GM23338 (cell line): ENCODE results near the gene PALMD. TPM values are rescaled to one million over a fixed set of nuclear protein-coding genes. Genes with fewer than 3 reads are reported as not detected.

ENCODE experiments used
- ATAC-seq: fragments of 200-7000 bp; cut with Tn5 transposase; 3 replicates; pipeline ENCODE4 v1.9.1; 2020
- DNase-seq: peaks from one replicate; pipeline ENCODE4 v3.0.0-alpha.2; 2015; ENCODE audit warnings: low spot score
- H2AFZ ChIP-seq: fragments of 200-600 bp; sonication (generic); 2 replicates; pipeline ENCODE4 v1.8.0; 2016; ENCODE audit warnings: antibody characterized with exemption, mild to moderate bottlenecking, moderate library complexity
- H3F3A ChIP-seq: fragments of 200-600 bp; sonication (generic); replicated peaks from 2 replicates; pipeline ENCODE4 v1.8.0; 2017; ENCODE audit warnings: antibody characterized with exemption, mixed run types, low read depth
- H3K27ac ChIP-seq: fragments of 200-600 bp; sonication (generic); 2 replicates; pipeline ENCODE4 v1.6.1; 2016; ENCODE audit warnings: low read depth
- H3K27me3 ChIP-seq: fragments of 200-600 bp; sonication (generic); 2 replicates; pipeline ENCODE4 v1.8.0; 2016; ENCODE audit warnings: mild to moderate bottlenecking, mixed run types, moderate library complexity; ENCODE audit not compliant: insufficient read depth
- H3K36me3 ChIP-seq: fragments of 200-600 bp; sonication (generic); 2 replicates; pipeline ENCODE4 v1.8.0; 2016; ENCODE audit warnings: mild to moderate bottlenecking; ENCODE audit not compliant: insufficient read depth
- H3K4me1 ChIP-seq: fragments of 200-600 bp; sonication (generic); 2 replicates; pipeline ENCODE4 v1.8.0; 2016; ENCODE audit warnings: mild to moderate bottlenecking, moderate library complexity; ENCODE audit not compliant: insufficient read depth
- H3K4me2 ChIP-seq: fragments of 200-600 bp; sonication (generic); 2 replicates; pipeline ENCODE4 v1.7.1; 2017; ENCODE audit warnings: mixed run types
- H3K4me3 ChIP-seq: fragments of 200-600 bp; sonication (generic); 2 replicates; pipeline ENCODE4 v1.6.1; 2016; ENCODE audit warnings: mixed run types
- H3K79me2 ChIP-seq: fragments of 200-600 bp; sonication (generic); replicated peaks from 2 replicates; pipeline ENCODE4 v1.8.0; 2017; ENCODE audit warnings: mild to moderate bottlenecking; ENCODE audit not compliant: insufficient read depth
- H3K9me2 ChIP-seq: fragments of 200-600 bp; sonication (generic); 2 replicates; pipeline ENCODE4 v1.8.0; 2017; ENCODE audit not compliant: insufficient read depth
- H4K20me1 ChIP-seq: fragments of 200-600 bp; sonication (generic); replicated peaks from 2 replicates; pipeline ENCODE4 v1.8.0; 2017; ENCODE audit warnings: mild to moderate bottlenecking; ENCODE audit not compliant: insufficient read depth
- H3K27ac Mint-ChIP-seq: 2 replicates; pipeline ENCODE4 v1.8.0; 2020; ENCODE audit warnings: inconsistent platforms, mild to moderate bottlenecking, moderate library complexity, mixed read lengths
- H3K27me3 Mint-ChIP-seq: 3 replicates; pipeline ENCODE4 v1.8.0; 2022; ENCODE audit warnings: low read depth, mild to moderate bottlenecking, moderate library complexity, mixed read lengths, inconsistent platforms; ENCODE audit not compliant: insufficient read depth, poor library complexity
- H3K36me3 Mint-ChIP-seq: 3 replicates; pipeline ENCODE4 v1.8.0; 2021; ENCODE audit warnings: low read depth, mild to moderate bottlenecking, inconsistent platforms, moderate library complexity, mixed read lengths
- H3K4me1 Mint-ChIP-seq: 3 replicates; pipeline ENCODE4 v1.8.0; 2020; ENCODE audit warnings: mild to moderate bottlenecking, inconsistent platforms, mixed read lengths
- H3K4me3 Mint-ChIP-seq: 3 replicates; pipeline ENCODE4 v1.8.0; 2021; ENCODE audit warnings: moderate library complexity, mild to moderate bottlenecking, inconsistent platforms, mixed read lengths
- H3K9me3 Mint-ChIP-seq: 3 replicates; pipeline ENCODE4 v1.8.0; 2020; ENCODE audit warnings: moderate library complexity, mild to moderate bottlenecking, inconsistent platforms, mixed read lengths
- CREB1 ChIP-seq: fragments of 250-450 bp; sonication (Bioruptor Pico); IDR thresholded peaks from 2 replicates; pipeline ENCODE4 v1.5.0; 2020; ENCODE audit warnings: low read depth, mild to moderate bottlenecking, moderate library complexity
- EZH2 ChIP-seq: fragments of 200-600 bp; sonication (generic); IDR thresholded peaks from one replicate; pipeline ENCODE4 v1.8.0; 2017; ENCODE audit warnings: antibody characterized with exemption, mild to moderate bottlenecking, low read depth; ENCODE audit not compliant: unreplicated experiment
- EZH2phosphoT487 ChIP-seq: fragments of 200-600 bp; sonication (generic); IDR thresholded peaks from one replicate; pipeline ENCODE4 v1.8.1; 2018; ENCODE audit warnings: antibody characterized with exemption; ENCODE audit not compliant: unreplicated experiment
- JUNB ChIP-seq: IDR thresholded peaks from one replicate; pipeline ENCODE4 v1.6.1; 2016; ENCODE audit warnings: antibody characterized with exemption; ENCODE audit not compliant: unreplicated experiment
- NANOG ChIP-seq: IDR thresholded peaks from 2 replicates; pipeline ENCODE4 v1.6.1; 2016; ENCODE audit warnings: antibody characterized with exemption, borderline replicate concordance
- POLR2AphosphoS5 ChIP-seq: IDR thresholded peaks from 2 replicates; pipeline ENCODE4 v1.6.1; 2016; ENCODE audit warnings: antibody characterized with exemption, low read depth
- STAT1 ChIP-seq: IDR thresholded peaks from one replicate; pipeline ENCODE4 v1.6.1; 2016; ENCODE audit warnings: antibody characterized with exemption; ENCODE audit not compliant: unreplicated experiment
- ZNF114 ChIP-seq: fragments of 250-450 bp; sonication (Bioruptor Pico); IDR thresholded peaks from 2 replicates; pipeline ENCODE4 v1.5.0; 2020; ENCODE audit warnings: mild to moderate bottlenecking, moderate library complexity
- ZNF331 ChIP-seq: fragments of 250-450 bp; sonication (Bioruptor Pico); IDR thresholded peaks from 2 replicates; pipeline ENCODE4 v1.5.0; 2020; ENCODE audit warnings: low read depth, mild to moderate bottlenecking, moderate library complexity
- polyA plus RNA-seq: library from polyadenylated mRNA; unstranded; fragments of >200 nt; fragmentation: Nextera tagmentation; extraction: Ambion mirVana; gene quantifications from 2 replicates; pipeline ENCODE4 v1.2.1, GENCODE V29; 2016
- total RNA-seq: library from RNA; depleted of rRNA; stranded (reverse); fragments of >200 nt; shearing (Covaris generic); gene quantifications from 2 replicates; pipeline ENCODE4 v1.2.3, GENCODE V29; 2014
- TF ChIP-seq, protein P1 (sequence below), 2 experiments: fragments of 200-600 bp in 1 of 2; sonication (generic) in 1 of 2; conservative IDR thresholded peaks; 2 replicates each; pipeline versions ENCODE4 v1.5.1 to v1.6.1; 2016 to 2017; ENCODE audit warnings: antibody characterized with exemption in 2 of 2, low read depth in 2 of 2, mild to moderate bottlenecking in 2 of 2, moderate library complexity in 1 of 2
- TF ChIP-seq, protein P2 (sequence below): fragments of 250-450 bp; sonication (Bioruptor Pico); IDR thresholded peaks from 2 replicates; pipeline ENCODE4 v1.5.0; 2020; ENCODE audit warnings: mild to moderate bottlenecking, moderate library complexity
- TF ChIP-seq, protein P3 (sequence below): IDR thresholded peaks from 2 replicates; pipeline ENCODE4 v1.6.1; 2016; ENCODE audit warnings: antibody characterized with exemption
- TF ChIP-seq, protein P4 (sequence below): IDR thresholded peaks from one replicate; pipeline ENCODE4 v1.6.1; 2018; ENCODE audit warnings: antibody characterized with exemption; ENCODE audit not compliant: unreplicated experiment

PALMD gene
- total and polyA plus RNA-seq, 2 experiments from 2014 or later, result not detected

DNA sequence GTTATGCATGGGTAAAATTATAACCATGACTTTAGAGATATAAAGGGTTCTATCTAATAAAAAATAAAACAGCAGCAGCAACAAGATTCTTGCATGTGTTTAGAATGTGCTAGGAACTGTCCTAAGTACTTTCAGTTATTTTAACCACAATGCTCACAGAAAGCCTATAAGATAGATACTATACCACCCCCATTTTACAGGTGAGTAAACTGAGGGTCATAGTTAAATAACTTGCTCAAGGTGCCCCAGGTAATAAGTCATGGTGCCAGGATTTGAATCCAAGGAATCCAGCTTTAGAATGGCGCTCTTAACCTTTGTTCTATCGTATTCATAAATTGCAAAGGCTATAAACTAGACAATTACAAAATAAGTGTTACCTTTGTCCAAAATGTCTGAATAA is 67.1 kb downstream of the PALMD start:
- Histone ChIP-seq H4K20me1 (no peaks in the 10 kb centered on the region), H2AFZ (no peak overlapping the region), H3K36me3 (no peaks in the 10 kb centered on the region), H3K79me2 (no peaks in the 10 kb centered on the region), H3F3A (no peaks in the 10 kb centered on the region), H3K27ac (no peak overlapping the region), H3K4me3 (no peak overlapping the region), H3K27me3 (no peaks in the 10 kb centered on the region), H3K9me2 (no peaks in the 10 kb centered on the region), H3K4me2 (no peak overlapping the region), H3K4me1 (no peaks in the 10 kb centered on the region)
- Mint-ChIP-seq H3K9me3 (no peaks in the 10 kb centered on the region), H3K4me1 (no peaks in the 10 kb centered on the region), H3K27ac (no peak overlapping the region), H3K36me3 (peaks cover 4% of the 10 kb centered on the region; the same call in 1 of the 3 replicates), H3K27me3 (peaks cover 2% of the 10 kb centered on the region), H3K4me3 (no peak overlapping the region)
- TF ChIP-seq EZH2phosphoT487, result no peak
- no peak for TF ChIP-seq ZNF331
- TF ChIP-seq ZNF114 (CRISPR knock-in tag), result no peak
- TF ChIP-seq, protein P1, sequence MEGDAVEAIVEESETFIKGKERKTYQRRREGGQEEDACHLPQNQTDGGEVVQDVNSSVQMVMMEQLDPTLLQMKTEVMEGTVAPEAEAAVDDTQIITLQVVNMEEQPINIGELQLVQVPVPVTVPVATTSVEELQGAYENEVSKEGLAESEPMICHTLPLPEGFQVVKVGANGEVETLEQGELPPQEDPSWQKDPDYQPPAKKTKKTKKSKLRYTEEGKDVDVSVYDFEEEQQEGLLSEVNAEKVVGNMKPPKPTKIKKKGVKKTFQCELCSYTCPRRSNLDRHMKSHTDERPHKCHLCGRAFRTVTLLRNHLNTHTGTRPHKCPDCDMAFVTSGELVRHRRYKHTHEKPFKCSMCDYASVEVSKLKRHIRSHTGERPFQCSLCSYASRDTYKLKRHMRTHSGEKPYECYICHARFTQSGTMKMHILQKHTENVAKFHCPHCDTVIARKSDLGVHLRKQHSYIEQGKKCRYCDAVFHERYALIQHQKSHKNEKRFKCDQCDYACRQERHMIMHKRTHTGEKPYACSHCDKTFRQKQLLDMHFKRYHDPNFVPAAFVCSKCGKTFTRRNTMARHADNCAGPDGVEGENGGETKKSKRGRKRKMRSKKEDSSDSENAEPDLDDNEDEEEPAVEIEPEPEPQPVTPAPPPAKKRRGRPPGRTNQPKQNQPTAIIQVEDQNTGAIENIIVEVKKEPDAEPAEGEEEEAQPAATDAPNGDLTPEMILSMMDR (conservative IDR thresholded peaks at IDR 0.05; ENCODE audit: low read depth in 2 of 2), result no peak
- no peak for TF ChIP-seq EZH2
- no peak for TF ChIP-seq JUNB
- no peak for TF ChIP-seq STAT1
- TF ChIP-seq, protein P2, sequence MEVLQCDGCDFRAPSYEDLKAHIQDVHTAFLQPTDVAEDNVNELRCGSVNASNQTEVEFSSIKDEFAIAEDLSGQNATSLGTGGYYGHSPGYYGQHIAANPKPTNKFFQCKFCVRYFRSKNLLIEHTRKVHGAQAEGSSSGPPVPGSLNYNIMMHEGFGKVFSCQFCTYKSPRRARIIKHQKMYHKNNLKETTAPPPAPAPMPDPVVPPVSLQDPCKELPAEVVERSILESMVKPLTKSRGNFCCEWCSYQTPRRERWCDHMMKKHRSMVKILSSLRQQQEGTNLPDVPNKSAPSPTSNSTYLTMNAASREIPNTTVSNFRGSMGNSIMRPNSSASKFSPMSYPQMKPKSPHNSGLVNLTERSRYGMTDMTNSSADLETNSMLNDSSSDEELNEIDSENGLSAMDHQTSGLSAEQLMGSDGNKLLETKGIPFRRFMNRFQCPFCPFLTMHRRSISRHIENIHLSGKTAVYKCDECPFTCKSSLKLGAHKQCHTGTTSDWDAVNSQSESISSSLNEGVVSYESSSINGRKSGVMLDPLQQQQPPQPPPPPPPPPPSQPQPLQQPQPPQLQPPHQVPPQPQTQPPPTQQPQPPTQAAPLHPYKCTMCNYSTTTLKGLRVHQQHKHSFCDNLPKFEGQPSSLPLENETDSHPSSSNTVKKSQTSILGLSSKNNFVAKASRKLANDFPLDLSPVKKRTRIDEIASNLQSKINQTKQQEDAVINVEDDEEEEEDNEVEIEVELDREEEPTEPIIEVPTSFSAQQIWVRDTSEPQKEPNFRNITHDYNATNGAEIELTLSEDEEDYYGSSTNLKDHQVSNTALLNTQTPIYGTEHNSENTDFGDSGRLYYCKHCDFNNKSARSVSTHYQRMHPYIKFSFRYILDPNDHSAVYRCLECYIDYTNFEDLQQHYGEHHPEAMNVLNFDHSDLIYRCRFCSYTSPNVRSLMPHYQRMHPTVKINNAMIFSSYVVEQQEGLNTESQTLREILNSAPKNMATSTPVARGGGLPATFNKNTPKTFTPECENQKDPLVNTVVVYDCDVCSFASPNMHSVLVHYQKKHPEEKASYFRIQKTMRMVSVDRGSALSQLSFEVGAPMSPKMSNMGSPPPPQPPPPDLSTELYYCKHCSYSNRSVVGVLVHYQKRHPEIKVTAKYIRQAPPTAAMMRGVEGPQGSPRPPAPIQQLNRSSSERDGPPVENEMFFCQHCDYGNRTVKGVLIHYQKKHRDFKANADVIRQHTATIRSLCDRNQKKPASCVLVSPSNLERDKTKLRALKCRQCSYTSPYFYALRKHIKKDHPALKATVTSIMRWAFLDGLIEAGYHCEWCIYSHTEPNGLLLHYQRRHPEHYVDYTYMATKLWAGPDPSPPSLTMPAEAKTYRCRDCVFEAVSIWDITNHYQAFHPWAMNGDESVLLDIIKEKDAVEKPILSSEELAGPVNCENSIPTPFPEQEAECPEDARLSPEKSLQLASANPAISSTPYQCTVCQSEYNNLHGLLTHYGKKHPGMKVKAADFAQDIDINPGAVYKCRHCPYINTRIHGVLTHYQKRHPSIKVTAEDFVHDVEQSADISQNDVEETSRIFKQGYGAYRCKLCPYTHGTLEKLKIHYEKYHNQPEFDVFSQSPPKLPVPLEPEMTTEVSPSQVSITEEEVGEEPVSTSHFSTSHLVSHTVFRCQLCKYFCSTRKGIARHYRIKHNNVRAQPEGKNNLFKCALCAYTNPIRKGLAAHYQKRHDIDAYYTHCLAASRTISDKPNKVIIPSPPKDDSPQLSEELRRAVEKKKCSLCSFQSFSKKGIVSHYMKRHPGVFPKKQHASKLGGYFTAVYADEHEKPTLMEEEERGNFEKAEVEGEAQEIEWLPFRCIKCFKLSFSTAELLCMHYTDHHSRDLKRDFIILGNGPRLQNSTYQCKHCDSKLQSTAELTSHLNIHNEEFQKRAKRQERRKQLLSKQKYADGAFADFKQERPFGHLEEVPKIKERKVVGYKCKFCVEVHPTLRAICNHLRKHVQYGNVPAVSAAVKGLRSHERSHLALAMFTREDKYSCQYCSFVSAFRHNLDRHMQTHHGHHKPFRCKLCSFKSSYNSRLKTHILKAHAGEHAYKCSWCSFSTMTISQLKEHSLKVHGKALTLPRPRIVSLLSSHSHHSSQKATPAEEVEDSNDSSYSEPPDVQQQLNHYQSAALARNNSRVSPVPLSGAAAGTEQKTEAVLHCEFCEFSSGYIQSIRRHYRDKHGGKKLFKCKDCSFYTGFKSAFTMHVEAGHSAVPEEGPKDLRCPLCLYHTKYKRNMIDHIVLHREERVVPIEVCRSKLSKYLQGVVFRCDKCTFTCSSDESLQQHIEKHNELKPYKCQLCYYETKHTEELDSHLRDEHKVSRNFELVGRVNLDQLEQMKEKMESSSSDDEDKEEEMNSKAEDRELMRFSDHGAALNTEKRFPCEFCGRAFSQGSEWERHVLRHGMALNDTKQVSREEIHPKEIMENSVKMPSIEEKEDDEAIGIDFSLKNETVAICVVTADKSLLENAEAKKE (CRISPR knock-in tag), result no peak
- no peak for TF ChIP-seq CREB1 (CRISPR knock-in tag)
- TF ChIP-seq NANOG, result no peak
- TF ChIP-seq, protein P3, sequence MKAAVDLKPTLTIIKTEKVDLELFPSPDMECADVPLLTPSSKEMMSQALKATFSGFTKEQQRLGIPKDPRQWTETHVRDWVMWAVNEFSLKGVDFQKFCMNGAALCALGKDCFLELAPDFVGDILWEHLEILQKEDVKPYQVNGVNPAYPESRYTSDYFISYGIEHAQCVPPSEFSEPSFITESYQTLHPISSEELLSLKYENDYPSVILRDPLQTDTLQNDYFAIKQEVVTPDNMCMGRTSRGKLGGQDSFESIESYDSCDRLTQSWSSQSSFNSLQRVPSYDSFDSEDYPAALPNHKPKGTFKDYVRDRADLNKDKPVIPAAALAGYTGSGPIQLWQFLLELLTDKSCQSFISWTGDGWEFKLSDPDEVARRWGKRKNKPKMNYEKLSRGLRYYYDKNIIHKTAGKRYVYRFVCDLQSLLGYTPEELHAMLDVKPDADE, result no peak
- TF ChIP-seq, protein P4, sequence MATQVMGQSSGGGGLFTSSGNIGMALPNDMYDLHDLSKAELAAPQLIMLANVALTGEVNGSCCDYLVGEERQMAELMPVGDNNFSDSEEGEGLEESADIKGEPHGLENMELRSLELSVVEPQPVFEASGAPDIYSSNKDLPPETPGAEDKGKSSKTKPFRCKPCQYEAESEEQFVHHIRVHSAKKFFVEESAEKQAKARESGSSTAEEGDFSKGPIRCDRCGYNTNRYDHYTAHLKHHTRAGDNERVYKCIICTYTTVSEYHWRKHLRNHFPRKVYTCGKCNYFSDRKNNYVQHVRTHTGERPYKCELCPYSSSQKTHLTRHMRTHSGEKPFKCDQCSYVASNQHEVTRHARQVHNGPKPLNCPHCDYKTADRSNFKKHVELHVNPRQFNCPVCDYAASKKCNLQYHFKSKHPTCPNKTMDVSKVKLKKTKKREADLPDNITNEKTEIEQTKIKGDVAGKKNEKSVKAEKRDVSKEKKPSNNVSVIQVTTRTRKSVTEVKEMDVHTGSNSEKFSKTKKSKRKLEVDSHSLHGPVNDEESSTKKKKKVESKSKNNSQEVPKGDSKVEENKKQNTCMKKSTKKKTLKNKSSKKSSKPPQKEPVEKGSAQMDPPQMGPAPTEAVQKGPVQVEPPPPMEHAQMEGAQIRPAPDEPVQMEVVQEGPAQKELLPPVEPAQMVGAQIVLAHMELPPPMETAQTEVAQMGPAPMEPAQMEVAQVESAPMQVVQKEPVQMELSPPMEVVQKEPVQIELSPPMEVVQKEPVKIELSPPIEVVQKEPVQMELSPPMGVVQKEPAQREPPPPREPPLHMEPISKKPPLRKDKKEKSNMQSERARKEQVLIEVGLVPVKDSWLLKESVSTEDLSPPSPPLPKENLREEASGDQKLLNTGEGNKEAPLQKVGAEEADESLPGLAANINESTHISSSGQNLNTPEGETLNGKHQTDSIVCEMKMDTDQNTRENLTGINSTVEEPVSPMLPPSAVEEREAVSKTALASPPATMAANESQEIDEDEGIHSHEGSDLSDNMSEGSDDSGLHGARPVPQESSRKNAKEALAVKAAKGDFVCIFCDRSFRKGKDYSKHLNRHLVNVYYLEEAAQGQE, result no peak
- TF ChIP-seq POLR2AphosphoS5, result no peak
- ATAC-seq (no peak), DNase-seq (no peak)
